ENCODE results near the gene SYTL4.
"Not testable (repeated sequence)": the region's sequence is repeated elsewhere in the genome, so short reads cannot be mapped to it uniquely, and the experiment has no call there.

Gene SYTL4

DNA sequence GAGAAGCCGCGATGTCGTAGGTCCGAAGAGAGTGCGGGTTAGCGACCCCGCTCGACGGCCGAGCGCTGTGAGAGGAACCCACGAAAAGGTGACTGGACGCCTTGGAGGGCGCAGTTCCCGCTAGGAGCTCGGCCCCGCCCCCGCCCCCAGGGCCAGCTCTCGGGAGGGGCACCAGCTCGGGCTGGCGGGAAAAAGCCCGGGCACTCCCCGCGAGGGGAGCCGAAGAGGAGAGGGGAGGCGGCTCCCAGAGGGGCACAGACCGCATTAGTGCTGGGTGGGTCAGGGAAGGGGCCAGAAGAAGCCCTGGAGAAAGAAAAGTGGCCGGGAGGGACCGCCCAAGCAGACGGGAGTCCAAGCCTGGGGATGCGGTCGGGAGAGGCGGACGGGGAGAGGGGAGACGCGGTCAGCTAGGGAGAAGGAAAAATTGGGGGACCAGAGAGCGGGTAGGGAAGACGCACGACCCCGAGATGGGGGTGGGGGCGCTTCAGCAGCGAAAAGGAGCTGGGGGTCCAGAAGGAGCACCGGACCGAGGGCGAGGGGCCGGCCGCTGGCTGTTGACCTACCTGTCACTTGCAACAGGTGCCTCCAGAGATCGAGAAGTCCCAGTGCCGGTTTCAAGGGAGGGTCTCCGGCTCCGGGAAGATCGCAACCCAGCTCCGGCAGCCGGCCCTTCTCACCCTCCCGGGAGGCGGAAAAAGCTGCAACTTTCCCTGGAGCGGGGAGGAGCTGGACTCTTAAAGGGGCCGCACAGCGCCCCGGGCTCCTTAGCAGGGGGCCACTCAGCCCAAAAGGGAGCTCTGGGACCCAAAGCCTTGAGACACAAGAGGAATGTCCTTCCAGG, at the start of gene SYTL4:
Gene SYTL4, minus strand, starts transcription at position 681 of the 841 bp plus-strand sequence. CDS start 30,084 bp downstream, outside the sequence.
- no peak for DNase-seq

DNA sequence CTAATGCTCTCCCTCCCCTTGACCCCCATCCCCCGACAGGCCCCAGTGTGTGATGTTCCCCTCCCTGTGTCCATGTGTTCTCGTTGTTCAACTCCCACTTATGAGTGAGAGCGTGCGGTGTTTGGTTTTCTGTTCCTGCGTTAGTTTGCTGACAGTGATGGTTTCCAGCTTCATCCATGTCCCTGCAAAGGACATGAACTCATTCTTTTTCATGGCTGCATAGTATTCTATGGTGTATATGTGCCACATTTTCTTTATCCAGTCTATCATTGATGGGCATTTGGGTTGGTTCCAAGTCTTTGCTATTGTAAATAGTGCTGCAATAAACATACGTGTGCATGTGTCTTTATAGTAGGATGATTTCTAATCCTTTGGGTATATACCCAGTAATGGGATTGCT, 37.5 kb upstream of the SYTL4 start:
- not testable (repeated sequence) for DNase-seq

DNA sequence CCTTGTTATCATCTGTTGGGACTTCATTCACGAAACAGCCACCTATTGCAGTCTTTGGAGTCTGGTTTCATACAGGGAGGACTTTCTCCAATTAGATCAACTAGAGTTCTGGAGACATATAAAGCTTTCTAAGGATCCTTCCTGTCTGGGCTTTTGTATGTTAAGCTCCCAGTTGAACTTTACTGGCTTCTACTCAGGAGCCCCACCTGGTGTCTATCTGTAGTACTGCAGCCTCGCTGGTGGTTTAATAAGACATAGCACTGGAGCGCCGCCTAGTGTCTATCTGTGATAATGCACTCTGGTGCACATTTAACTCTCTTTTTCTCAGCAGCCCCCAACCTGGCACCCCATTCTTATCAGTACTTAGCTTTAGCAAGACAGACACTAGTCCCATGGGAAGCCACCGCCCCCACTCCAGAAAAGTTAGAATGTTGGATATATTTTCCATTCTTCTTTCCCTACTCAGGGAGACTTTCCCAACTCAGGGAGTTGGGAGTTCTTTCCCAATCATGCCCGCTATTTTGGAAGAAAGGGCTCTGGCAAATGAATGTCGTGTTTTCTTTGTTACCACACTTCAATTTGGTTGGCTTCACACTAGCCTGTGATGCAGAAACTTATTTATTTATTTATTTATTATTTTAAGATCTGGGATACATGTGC, 36.9 kb upstream of the SYTL4 start:
- peak; percentile 22 for DNase-seq

GRCh38 chrX:100750883-100751282, 19.0 kb upstream of the SYTL4 start:
- DNase-seq: no peak

DNA sequence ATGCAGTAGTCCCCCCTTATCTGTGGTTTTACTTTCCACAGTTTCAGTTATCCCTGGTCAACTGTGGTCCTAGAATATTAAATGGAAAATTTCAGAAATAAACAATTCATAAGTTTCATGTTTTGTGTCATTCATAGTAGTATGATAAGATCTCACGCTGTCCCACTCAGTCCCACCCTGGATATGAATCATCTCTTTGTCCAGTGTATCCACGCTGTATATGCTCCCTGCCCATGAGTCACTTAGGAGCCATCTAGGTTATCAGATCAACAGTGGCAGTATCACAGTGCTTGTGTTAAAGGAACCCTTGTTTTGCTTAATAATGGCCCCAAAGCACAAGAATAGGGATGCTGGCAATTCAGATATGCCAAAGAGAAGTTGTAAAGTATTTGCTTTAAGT, 16.2 kb upstream of the SYTL4 start:
- no peak for DNase-seq

DNA sequence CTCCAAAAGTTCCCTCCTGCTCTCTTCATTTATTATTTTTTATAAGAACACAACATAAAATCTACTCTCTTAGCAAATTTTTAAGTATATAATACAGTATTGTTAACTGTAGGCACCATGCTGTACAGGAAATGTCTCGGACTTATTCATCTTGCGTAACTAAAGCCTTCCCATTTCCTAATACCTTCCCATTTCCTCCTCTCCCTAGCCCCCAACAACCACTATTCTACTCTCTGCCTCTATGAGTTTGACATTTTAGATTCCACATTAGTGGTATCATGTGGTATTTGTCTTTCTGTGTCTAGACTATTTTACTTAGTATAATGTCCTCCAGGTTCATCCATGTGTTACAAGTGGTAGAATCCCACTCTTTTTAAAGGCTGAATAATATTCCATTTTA, 15.8 kb upstream of the SYTL4 start:
- no peak for DNase-seq

- DNase-seq: no peak
Observed at GRCh38 chrX:100747090-100747489, 15.2 kb upstream of the SYTL4 start.

- no peak for DNase-seq
Observed at GRCh38 chrX:100745806-100746537, 14.1 kb upstream of the SYTL4 start.

DNA sequence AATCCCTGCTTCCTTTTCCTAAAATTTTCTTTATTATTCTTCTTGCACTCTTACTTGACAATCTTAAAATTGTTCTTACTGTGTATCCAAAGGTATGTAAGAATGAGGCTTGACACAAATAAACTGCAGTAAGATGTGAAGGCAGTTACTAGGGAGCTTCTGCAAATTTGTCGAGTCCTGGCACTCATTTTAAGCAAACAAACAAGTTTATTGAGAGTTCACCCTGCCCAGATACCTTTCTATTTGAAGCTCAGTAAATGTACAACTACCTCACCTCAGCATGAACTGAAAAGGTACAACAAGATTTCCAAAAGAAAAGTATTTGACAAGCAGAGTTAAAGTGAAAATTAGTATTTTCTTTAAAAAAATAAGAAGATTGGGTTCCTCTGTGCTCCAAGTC, 13.3 kb upstream of the SYTL4 start:
- DNase-seq: no peak

DNA sequence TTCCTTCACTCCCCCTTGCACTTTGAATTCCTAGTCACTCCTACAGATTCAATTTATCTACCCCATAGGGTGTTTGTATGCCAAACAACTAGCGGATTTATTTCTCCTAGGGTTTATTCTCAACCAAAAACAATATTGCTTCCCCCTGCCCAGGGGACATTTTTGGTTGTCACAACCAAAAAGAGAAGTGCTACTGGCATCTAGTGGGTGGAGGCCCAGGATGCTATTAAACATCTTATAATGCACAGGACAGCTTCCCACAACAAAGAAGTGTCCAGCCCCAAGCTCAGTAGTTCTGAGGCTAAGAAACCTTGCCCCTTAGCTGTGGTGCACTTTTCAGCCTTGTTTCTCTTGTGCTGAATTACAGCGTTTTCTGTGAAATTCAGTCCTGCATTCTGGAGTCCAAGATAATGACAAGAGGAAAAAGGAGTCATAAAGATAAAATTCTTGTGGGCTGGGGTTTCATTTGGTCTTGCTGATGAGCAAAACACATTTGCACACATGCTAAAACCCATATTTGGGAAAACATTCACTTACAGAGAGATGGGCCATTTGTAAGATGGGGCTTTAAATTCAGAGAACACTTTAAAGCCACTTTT, 11.2 kb upstream of the SYTL4 start:
- DNase-seq: no peak

DNA sequence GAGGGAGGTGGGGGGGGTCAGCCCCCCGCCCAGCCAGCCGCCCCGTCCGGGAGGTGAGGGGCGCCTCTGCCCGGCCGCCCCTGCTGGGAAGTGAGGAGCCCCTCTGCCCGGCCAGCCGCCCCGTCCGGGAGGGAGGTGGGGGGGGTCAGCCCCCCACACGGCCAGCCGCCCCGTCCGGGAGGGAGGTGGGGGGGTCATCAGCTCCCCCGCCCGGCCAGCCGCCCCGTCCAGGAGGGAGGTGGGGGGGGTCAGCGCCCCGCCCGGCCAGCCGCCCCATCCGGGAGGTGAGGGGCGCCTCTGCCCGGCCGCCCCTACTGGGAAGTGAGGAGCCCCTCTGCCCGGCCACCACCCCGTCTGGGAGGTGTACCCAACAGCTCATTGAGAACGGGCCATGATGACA, 7.9 kb downstream of the SYTL4 start:
- not testable (repeated sequence) for DNase-seq

- DNase-seq: no peak
Observed at GRCh38 chrX:100721328-100721727, 10.6 kb downstream of the SYTL4 start.

DNA sequence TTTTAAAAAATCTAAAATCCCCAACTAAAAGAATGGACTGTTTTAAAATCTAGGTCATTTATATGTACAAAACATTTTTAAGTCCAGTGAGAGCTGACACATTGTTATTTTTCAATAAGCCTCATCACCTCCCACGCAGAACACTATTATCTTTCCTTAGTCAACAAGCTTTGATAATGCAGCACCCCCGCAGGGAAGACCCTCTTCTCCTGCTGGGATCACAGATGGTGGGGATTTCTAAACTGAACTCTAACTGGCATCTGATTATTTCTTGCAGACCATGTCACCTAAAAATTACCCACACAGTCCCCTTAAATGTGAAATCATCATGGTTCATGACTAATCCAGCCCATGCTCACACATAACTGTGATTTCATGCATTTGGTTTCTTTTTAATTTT, 11.6 kb downstream of the SYTL4 start:
- no peak for DNase-seq

DNA sequence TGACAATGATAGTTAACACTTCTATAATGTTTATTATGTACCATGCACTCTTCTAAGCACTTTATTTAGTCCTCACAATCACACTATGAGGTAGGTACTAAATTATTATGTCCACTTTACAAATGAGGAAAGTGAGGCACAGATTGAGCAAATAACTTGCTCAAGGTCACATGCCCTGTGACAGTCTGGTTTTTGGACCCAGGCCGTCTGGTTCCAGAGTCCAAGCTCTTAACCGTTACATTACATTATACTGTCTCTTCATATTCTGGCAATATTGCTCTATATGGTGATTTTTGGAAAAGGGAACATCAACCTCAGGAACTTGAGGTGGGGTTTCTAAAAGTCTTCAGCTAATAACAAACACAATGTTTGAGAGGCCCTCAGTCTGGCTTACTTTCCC, 12.8 kb downstream of the SYTL4 start:
- no peak for DNase-seq

- no peak for DNase-seq
Observed at GRCh38 chrX:100717363-100717762, 14.6 kb downstream of the SYTL4 start.

DNA sequence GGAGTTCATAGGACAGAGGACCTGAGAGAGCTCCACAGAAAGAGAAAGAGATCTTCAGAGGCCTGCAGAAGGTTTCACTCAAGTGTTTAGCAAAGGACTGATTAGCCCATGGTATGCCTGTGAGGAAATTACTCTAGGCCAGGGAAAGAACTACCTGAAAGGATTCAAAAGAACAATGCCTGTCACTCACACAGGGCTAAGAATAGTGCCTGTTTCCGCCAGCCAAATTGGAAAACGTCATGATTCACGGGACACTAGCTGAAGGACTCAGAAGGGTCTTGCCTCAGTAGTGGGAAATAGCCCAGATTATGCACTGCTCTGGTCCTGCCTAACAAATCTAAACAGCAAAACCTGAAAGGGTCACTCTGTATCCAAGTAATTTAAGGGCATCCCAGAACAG, 21.1 kb downstream of the SYTL4 start:
- no peak for DNase-seq

- no peak for DNase-seq
Observed at GRCh38 chrX:100704581-100705203, 27.2 kb downstream of the SYTL4 start.

DNA sequence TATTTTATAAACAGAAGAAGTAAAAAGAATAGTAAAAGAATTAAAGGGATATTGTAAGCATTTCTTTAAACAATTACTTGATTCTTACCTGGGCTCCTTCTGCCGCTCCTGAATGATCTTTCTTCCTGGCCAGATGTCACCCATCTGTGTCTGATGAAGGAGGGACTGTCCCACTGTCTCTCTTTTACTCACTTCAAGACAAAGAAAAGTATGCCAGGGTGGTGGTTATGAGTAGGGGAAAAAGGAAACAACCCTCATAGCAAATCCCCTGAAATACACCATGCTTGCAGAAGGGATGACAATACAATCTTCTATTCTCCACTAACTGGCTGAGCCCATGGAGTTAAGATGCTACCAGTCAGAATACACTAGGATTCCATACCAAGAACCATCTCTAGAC, 31.1 kb downstream of the SYTL4 start:
- no peak for DNase-seq

- no peak for DNase-seq
Observed at GRCh38 chrX:100698551-100698950, 33.4 kb downstream of the SYTL4 start.

- no peak for DNase-seq
Observed at GRCh38 chrX:100696699-100697351, 35.1 kb downstream of the SYTL4 start.

DNA sequence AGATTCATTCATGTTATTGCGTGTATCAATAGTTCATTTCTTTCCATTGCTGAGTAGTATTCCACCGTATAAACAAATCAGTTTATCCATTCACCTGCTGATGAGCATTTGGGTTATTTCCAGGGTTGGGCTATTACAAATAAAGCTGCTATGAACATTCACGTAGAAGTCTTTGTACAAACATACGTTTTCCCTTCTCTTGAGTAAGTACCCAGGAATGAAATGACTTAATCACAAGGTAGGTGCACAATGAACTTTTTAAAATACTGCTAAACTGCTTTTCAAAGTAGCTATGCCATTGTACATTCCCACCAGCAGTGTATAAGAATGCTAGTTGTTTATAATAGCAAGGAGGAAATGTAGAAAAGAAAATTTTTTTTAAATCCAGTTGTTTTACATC, 35.9 kb downstream of the SYTL4 start:
- no peak for DNase-seq

- DNase-seq: no peak
Observed at GRCh38 chrX:100695302-100695701, 36.6 kb downstream of the SYTL4 start.
